Middle frontal gyrus (tissue), 1 donor: Measurements from ENCODE around the gene GRIFIN.
A peak's percentile ranks its signal among the peaks of the same experiment; 100 is the strongest.
"Not testable (repeated sequence)": the region's sequence is repeated elsewhere in the genome, so short reads cannot be mapped to it uniquely, and the experiment has no call there.

ENCODE experiments used
- DNase-seq: peaks from one replicate; pipeline ENCODE4 v3.0.0-alpha.2; 2015; ENCODE audit warnings: low spot score; ENCODE audit errors: extremely low spot score

GRIFIN gene

DNA sequence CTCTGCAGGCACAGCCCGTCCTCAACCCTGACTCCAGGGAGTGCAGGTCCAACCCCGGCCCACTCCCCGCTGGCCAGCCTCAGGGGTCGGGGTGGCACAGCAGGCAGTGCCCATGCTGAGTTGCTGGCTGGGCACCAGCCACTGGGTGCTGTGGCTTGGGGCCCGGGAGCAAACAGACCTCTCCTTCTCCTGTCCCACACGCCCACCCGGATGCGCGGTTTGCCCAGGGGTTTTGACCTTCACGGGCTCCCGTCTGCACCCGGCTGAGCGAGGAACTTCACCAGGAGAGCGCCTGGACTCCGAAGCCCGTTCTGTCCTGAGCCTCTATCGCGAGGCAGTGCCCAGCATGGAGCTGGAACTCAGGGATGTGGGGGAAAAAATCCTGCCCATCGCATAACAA lies 2.6 kb upstream of the GRIFIN start:
- no peak for DNase-seq

DNA sequence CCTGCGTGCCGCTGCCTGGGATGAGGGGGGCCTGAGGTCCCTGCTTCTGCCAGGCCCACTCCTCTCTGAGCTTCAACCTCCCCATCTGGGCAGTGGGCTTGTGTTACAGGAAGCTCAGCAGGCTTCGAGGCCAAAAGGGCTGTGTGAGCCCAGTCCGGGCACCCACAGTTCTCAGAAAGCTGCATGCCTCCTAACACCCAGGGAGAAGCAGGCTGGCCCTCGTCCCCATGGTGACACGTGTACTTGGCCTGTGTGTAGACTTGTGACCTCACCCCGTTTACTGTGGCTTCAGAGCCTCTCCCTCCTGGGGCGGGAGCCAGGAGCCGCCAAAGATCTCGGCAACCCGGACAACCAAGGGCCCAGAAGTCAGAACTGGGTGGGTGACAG lies 2.2 kb upstream of the GRIFIN start:
- DNase-seq, result no peak

DNA sequence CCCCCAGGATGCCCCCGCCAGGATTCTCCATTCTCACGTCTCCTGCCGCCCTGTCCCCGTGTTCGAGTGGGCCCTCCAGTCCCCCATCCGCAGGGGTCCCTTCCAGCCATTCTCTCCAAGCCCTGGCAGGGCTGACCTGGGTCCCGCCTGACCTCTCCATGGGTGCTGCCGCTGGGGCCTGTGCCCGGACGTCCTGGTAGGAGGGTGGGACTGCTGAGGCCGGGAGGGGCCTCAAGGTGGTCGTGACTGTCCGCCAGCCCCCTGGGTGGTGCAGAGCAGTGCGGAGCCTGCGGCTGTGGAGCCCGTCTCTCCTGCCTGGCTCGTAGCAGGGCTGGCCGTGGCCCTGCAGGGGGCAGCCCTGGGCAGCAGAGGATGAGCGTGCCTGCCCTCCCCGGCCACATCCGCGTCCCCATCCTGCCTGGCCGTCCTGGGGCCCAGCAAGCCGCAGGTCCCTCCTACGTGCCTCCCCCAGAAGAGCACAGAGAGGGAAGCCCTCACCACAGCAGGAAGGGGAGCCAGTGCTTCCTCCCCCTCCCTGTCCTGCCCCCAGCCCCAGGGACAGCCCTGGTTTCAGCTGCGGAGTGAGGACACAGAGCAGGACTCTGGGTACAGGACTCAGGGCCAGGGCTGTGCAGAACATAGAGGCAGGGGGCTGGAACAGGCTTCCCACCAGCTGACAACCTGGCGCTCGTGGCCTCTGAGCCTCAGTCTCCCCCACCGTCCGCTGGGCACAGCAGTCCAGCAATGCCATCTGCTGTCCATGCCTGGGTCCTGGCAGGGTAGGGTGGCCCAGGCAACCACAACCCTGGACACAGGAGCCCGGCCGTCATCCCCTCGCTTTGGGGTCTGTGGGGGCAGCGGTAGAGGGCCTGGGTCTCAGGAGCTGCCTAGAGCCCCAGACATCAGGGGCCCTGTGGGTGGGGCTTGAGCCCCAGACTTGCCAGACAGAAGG lies 1.5 kb upstream of the GRIFIN start:
- DNase-seq, result no peak

DNA sequence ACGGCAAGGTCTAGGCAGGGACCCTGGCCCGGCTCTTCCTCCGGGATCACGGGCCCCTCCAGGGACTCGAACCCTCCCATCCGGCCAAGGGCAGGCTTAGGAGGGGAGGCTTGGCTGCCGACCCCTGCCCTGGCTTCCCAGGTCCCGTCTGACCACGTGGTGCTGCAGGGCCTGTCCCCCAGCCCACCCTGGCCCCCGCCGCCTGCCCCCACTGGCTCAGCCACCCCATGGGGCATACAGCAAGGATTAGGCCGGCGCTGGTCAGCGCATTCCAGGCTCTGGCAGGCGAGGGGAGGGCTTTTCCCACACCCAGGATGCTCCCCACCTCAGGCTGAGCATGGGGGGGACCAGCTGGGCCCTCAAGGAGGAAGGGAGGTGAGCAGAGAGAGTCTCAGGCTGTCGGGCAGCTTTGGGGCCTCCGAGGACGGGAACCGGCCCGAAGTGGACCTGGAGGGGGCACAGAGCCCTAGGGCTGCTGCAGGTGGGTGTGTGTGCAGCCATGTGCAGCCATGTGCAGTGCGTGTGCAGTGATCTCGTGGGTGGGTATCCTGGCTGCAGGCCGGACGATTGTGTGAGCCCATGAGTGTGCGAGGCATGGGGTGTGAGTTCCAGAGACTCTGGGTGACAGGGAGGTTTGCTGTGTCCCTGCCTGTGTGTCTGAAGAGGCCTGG lies 713 bp upstream of the GRIFIN start:
- DNase-seq, result no peak

DNA sequence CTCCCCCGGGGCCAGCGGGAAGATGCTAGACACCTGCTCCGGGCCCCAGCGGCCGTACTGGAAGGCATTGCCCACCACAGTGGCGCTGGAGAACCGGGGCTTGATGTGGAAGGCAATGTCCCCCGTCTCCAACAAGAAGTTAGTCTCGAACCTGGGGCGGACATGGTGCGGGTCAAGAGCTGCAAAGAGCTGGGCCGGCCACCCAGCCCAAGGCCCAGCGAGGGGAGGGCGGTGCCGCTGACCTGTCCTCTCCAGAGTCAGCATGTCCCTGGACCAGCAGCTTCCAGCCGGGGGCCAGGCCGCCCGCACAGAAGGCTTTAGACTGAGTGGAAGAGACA lies 551 bp downstream of the GRIFIN start:
- no peak for DNase-seq

DNA sequence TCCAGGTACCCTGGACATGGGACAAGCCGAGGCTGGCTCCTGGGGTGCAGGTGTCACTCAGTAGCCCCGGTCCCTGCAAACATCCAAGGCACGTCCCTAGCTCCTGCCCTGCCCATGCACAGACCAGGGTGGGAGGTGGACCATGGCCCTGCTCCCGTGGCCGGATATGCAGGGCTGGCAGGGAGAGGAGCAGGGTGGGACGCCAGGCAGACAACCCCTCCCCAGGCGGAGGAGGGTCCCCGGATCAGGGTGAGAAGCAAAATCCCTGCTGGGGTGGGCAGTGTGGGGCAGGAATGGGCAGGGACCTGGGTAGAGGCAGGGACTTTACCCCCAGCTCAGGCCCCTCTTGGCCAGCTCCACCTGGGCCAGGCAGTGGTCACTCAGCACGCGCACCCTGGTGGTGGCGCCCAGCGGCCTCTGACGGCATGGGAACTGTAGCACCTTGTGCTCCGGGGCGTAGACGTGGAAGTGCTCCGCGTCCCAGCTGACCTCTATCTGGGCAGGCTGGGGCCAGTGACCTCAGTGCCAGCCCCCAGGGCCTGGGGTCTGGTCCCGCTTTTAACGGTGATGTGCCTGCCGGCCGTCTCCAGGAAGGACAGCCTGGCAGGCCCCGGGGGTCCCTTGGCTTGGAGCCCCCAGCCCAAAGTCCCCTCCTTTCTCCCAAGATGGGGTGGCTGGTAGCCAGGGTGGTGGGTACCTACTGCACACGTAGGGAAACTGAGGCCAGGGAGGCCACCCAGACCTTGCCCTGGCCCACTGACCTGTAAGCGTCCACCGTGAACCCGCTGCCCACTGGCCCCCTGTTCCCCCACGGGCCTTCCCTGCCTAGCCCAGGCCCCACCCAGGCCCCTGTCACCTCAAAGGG lies 1.2 kb downstream of the GRIFIN start:
- DNase-seq, result no peak

DNA sequence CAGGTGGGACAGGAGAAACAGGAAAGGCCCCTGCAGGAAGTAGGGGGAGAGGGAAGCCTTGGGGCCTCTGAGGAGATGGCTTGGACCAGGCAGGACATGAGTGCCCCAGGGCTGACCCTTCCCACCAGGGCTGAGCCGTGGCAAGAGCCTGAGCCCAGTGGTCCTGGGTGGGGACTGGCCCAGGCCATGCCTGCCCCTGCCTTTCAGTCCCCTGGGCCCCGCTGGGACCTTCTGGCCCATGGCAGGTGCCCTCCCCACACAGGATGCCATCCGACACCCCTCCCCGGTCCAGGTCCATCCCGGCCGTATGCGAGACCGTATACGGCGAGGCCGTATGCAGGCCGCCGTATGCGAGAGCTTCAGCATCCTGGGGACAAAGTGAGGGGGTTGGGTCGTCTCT lies 2.0 kb downstream of the GRIFIN start:
- no peak for DNase-seq

DNA sequence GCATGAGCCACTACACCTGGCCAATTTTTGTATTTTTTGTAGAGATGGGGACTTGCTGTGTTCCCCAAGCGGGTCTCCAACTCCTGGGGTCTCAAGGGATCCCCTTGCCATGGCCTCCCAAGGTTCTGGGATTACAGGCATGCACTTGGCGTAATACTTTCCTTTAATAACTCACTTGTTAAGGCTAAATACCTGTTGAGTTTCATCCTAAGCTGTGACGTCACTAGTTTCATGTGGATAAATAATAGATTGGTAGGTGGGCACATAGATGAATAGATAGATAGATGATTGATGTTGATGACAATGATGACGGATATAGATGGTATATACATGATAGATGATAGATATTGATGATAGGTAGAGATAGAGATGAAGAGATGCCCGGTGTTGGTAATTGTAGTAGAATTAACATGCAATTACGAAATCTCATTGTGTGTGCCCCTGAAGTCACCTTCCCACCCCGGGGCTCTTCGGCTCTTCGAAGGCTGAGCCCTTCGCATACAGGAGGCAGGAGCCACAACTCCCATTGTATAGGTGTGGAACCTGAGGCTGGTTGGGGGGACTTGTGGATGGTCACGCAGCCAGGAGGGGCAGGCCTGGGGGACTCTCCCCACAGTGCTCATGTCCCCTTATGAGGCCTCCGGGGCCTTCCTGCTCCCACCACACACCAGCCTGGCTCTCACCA lies 2.6 kb downstream of the GRIFIN start:
- DNase-seq, result no peak

DNA sequence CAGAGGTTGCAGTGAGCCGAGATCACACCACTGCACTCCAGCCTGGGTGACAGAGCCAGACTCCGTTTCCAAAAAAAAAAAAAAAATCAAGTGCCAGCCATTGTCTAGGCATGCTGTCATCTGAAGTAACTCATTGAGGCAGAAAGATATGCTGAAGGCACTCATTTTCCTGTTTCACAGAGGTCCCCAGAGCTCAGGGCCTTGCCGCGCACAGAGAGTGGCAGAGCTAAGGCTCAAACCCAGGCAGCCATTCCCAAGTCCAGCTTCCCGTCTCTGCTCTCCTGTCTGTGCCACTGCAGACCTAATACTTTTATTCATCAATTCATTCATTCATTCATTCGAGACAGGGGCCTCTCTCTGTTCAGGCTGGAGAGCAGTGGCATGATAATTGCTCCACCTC lies 3.5 kb downstream of the GRIFIN start:
- no peak for DNase-seq

DNA sequence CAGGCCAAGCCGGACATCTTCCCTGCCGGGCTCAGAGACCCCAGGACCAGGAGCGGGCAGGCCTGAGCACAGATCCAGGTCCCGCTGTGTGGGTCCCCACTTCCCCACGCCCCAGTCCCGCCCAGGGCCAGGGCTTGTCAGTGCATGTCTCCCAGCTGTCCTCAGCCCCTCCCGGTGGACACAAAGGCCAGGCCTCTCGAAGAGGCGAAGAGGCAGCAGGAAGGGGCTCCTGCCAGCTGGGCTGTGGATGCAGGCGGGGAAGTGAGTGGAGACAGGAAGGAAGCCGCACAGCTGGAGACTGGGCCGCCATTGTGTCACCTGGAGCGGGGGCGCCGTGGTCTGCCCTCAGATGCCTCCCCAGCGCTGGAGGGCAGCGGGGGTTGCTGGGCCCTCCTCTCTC lies 4.8 kb downstream of the GRIFIN start:
- no peak for DNase-seq

DNA sequence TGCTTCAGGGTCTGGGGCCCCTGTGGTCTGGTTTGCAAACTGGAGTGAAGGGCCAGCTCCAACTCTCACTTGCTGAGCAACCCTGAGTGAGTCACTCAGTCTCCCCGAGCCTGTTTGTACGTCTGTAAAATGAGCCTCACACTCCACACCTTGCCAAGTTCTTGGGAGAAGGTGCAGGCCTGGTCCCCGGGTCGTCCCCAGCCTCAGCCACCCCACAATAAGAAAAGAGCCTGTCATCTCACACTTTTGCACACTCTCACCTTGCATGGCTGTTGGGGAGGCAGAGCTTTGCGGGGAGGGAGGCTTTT lies 5.2 kb downstream of the GRIFIN start:
- DNase-seq, result no peak

DNA sequence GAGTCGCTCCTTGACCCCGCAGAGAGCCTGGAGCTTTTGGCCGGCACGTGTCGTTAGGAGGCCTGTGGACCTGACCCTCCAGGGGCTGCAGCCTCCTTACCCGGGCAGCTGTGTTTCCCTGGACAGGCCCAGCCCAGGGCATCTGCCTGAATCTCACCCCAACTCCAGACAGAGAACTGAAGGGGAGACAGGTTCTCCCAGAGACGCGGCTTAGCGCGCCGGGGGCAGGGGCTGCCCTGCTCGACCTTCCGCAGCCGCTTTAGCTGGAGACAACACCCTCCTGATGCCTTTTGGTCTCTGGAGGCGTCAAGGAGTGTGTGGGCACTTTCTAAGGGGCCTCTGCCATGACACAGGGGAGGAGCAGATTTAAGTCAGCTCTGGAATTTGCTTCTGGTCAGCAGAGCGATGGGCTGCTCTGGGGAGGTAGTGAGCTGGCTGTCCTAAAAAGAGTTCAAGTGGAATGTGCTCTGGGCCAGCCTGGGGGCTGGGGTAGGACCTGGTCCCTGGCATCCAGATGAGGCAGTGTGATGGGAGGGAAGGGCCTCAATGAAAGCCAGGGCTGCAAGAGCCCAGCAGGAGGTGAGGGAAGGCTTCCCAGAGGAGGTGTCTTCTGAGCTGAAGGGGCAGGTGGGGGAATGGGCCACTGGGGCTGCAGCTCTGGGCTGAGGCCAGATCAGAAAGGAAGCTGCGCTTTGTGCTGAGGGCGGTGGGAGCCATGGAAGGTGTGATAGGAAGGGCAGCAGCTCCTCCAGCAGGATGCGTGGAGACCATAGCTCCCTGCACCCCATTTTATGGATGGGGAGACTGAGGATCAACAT lies 5.8 kb downstream of the GRIFIN start:
- DNase-seq, result no peak

DNA sequence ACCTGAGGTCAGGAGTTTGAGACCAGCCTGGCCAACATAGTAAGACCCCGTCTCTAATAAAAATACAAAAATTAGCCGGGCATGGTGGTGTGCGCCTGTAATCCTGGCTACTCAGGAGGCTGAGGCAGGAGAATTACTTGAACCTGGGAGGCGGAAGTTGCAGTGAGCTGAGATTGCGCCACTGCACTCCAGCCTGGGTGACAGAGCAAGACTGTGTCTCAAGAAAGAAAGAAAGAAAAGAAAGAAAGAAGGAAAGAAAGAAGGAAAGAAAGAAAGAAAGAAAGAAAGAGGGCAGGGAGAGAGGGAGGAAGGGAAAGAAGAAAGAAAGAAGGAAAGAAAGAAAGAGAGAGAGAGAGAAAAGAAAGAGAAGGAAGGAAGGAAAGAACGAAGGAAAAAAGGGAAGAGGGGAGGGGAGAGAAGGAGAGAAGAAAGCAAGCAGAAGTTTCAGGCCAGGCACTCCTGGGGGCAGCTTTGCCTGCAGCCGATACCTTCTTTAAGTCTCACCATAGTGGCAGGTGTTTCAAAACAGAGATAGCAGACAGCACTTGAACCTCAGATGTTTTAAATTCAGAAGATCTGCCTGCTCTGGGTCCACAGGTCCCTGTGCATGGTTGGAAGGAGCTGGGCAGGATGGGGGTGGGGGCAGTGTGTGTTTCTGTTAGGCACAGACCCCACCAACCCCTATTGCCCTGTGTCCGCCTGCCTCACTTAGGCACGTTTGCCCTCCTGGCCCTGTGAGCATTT lies 6.6 kb downstream of the GRIFIN start:
- DNase-seq, result not testable (repeated sequence)

DNA sequence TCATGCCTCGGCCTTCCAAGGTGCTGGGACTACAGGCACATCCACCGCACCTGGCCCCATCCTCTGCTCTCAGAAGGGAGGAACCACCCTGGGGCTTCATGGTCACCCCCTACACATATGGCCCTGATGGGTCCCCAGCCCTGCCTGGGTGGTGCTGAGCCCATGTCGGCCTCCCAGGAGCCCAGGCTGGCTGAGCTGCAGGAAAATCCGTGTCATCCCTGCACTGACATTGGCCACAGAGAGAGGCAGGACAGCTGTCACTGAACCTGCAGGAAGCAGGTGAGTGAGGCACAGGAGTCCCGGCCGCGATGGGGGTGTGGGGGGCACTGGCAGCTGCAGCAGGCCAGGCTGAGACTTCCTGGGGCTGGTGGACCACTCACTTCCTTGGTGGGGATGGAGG lies 8.0 kb downstream of the GRIFIN start:
- DNase-seq, result no peak

DNA sequence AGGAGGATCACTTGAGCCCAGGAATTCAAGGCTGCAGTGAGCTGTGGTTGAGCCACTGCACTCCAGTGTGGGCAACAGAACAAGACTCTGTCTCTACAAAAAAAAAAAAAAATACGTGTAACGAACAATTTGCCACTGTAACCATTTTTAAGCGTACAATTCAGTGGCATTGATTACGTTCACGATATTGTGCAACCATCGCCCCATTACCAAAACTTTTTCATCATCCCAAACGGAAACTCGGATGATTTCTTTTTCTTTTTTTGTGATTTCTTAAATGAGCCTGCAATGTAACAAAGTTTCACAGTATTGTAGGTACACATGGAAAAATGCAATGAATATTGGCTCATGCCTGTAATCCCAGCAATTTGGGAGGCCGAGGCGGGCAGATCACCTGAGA lies 9.5 kb downstream of the GRIFIN start:
- DNase-seq, result no peak

DNA sequence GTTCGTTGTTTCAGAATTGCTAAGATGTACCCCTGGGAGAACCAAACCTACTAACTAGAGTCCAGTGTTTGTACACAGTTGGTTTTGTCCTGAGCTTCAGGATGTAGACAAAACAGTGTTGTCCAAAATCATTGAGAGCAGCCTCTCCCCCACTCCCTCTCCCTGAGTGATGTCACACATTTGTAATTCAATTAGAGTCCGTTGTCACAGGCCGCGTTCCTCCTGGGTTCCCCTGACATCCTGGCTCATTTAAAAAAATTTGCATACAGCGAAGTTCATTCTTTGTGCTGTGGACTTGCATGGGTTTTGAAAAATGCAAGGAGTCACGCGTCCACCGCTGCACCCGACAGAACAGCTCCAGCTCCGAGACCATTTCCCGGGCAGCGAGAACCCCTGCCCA lies 10.3 kb downstream of the GRIFIN start:
- peak; percentile 10 for DNase-seq

DNA sequence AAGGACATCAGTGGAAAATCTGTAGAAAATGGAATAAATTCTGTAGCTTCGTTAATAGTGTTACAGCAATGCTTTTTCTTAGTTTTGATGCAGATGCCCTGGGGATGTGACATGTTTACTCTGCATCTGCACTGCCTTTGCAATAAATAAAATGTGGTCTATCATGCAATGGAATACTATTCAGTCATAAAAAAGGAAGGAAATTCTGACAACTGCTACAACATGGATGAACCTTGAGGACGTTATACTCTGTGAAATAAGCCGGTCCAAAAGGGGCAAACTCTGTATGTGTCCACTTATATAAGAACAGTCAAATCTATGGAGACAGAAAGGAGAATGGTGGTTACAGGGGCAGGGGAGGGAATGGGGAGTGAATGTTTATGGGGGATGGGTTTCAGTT lies 13.5 kb downstream of the GRIFIN start:
- DNase-seq, result no peak

DNA sequence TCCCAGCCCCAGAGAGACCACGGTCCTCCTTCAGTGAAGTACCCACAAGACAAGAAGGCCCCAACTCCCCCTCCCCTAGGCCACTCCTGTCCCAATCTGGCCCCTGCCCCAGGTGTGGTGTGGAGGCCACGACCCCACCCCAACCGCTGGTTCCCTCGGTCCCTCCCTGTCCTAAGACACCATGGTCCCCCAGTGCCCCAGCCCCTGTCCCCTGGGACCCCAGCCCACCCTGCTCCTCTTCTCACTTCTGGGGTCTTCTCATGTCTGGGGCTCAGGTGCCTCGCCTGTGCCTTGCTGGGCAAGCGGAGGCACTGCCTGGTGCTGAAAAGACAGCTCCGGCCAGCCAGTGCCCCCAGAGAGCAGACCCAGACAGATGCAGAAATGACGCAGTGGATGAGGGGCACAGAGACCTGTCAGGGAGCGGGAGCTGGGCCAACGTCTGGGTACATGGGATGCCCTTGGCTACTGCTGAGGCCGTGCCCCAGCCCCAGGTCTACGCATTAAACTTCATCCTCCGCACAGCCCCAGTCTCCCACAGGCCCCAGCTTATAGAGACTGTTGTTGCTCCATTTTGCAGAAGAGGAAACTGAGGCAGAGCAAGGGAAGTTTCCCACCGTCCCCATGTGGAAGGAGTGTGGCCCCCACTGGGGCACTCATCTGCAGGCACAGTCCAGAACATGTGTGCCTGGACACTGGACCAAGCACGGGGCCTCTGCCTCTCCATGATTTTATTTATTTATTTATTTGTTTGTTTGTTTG lies 14.8 kb downstream of the GRIFIN start:
- DNase-seq, result no peak

DNA sequence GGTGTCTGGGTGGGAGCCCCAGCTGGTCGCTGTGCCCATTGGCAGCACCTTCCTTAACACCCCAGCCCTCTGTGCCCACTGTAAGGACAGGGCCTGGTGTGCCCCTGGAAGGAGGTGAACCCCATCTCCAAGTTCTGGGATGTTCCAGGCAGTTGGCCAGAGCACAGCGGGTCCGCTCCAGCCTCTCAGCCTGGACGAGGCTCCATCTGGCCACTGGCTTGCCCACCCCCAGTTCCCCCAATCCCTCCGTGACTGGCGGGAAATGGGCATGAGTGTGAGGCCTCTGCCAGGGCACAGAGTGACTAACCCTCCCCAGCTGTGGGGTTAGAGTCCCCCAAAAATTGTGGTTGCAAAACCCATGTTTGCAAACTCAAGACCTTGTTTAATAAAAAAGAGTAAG lies 15.6 kb downstream of the GRIFIN start:
- no peak for DNase-seq
